Measurements from ENCODE around the gene PGLYRP4.

The PGLYRP4 gene

GRCh38 chr1:153375511-153375910 is 26.9 kb upstream of the PGLYRP4 start, which contains the start of gene S100A12:
S100A12 (minus strand) TSS chr1:153375621; CDS start chr1:153374592, 1,029 bp downstream.
- in situ Hi-C loops (cut with MboI; ENCODE audit: low sequenced_read_pairs): no loop called here

GRCh38 chr1:153374071-153374470 is 25.4 kb upstream of the PGLYRP4 start:
- in situ Hi-C loops (cut with MboI; ENCODE audit: low sequenced_read_pairs): no loop called here

- in situ Hi-C loops (cut with MboI; ENCODE audit: low sequenced_read_pairs): no loop called here
Measured at GRCh38 chr1:153372571-153372970, 23.9 kb upstream of the PGLYRP4 start.

GRCh38 chr1:153371231-153371630 is 22.6 kb upstream of the PGLYRP4 start:
- in situ Hi-C loops (cut with MboI; ENCODE audit: low sequenced_read_pairs): no loop called here

- in situ Hi-C loops (cut with MboI; ENCODE audit: low sequenced_read_pairs): no loop called here
Measured at GRCh38 chr1:153370146-153370545, 21.5 kb upstream of the PGLYRP4 start.

- in situ Hi-C loops (cut with MboI; ENCODE audit: low sequenced_read_pairs): no loop called here
Measured at GRCh38 chr1:153368495-153368894, 19.9 kb upstream of the PGLYRP4 start.

- in situ Hi-C loops (cut with MboI; ENCODE audit: low sequenced_read_pairs): no loop called here
Measured at GRCh38 chr1:153367090-153367489, 18.4 kb upstream of the PGLYRP4 start.

GRCh38 chr1:153366261-153366660 is 17.6 kb upstream of the PGLYRP4 start:
- in situ Hi-C loops (cut with MboI; ENCODE audit: low sequenced_read_pairs): no loop called here

GRCh38 chr1:153365696-153366095 is 17.1 kb upstream of the PGLYRP4 start:
- in situ Hi-C loops (cut with MboI; ENCODE audit: low sequenced_read_pairs): no loop called here

GRCh38 chr1:153364766-153365666 is 16.4 kb upstream of the PGLYRP4 start:
- in situ Hi-C loops (cut with MboI; ENCODE audit: low sequenced_read_pairs): no loop called here

GRCh38 chr1:153364156-153364555 is 15.5 kb upstream of the PGLYRP4 start:
- in situ Hi-C loops (cut with MboI; ENCODE audit: low sequenced_read_pairs): no loop called here

GRCh38 chr1:153363641-153364040 is 15.0 kb upstream of the PGLYRP4 start:
- in situ Hi-C loops (cut with MboI; ENCODE audit: low sequenced_read_pairs): no loop called here

GRCh38 chr1:153362187-153362775 is 13.6 kb upstream of the PGLYRP4 start:
- in situ Hi-C loops (cut with MboI; ENCODE audit: low sequenced_read_pairs): no loop called here

- in situ Hi-C loops (cut with MboI; ENCODE audit: low sequenced_read_pairs): no loop called here
Measured at GRCh38 chr1:153361480-153362109, 13.0 kb upstream of the PGLYRP4 start.

- in situ Hi-C loops (cut with MboI; ENCODE audit: low sequenced_read_pairs): no loop called here
Measured at GRCh38 chr1:153360592-153361479, 12.2 kb upstream of the PGLYRP4 start.

- in situ Hi-C loops (cut with MboI; ENCODE audit: low sequenced_read_pairs): no loop called here
Measured at GRCh38 chr1:153360190-153360589, 11.5 kb upstream of the PGLYRP4 start.

- in situ Hi-C loops (cut with MboI; ENCODE audit: low sequenced_read_pairs): no loop called here
Measured at GRCh38 chr1:153359241-153359640, 10.6 kb upstream of the PGLYRP4 start.

- in situ Hi-C loops (cut with MboI; ENCODE audit: low sequenced_read_pairs): no loop called here
Measured at GRCh38 chr1:153358691-153358975, 10.0 kb upstream of the PGLYRP4 start.

- in situ Hi-C loops (cut with MboI; ENCODE audit: low sequenced_read_pairs): no loop called here
Measured at GRCh38 chr1:153357853-153358690, 9.4 kb upstream of the PGLYRP4 start, which contains the start of gene S100A9. S100A9 (plus strand) TSS chr1:153357854; CDS start chr1:153358284, 430 bp downstream.
